ENCODE results near the gene FAM174B. TPM values are rescaled to one million over a fixed set of nuclear protein-coding genes. Genes with fewer than 3 reads are reported as not detected.

Gene FAM174B
- total RNA-seq, 1 donor from 2014 or later, result 24.0 TPM

DNA sequence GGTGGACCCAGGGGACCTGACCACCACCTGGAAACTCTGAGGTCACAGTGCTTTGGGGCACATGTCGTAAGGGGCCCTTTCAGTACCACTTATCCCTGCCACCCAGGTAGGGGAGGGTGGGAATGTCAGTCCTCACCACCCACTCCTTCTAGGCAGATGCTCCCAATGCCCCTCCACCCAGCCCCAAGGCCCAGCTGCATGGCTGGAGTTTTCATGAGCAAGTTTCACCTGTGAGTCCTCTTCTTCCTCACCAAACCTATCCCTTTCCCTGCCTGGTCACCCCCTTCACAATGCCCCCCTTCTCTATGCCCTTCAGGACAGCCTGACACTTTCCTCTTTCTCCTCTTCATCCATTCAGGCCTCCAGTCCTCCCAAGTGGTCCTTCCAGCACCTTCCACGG is 9.8 kb downstream of the FAM174B start:
- TF ChIP-seq, protein P1, sequence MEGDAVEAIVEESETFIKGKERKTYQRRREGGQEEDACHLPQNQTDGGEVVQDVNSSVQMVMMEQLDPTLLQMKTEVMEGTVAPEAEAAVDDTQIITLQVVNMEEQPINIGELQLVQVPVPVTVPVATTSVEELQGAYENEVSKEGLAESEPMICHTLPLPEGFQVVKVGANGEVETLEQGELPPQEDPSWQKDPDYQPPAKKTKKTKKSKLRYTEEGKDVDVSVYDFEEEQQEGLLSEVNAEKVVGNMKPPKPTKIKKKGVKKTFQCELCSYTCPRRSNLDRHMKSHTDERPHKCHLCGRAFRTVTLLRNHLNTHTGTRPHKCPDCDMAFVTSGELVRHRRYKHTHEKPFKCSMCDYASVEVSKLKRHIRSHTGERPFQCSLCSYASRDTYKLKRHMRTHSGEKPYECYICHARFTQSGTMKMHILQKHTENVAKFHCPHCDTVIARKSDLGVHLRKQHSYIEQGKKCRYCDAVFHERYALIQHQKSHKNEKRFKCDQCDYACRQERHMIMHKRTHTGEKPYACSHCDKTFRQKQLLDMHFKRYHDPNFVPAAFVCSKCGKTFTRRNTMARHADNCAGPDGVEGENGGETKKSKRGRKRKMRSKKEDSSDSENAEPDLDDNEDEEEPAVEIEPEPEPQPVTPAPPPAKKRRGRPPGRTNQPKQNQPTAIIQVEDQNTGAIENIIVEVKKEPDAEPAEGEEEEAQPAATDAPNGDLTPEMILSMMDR (IDR thresholded peaks at IDR 0.05), result no peak
- H3K36me3 Mint-ChIP-seq (ENCODE audit: low read depth), result peaks cover 3% of the 10 kb centered on the region

DNA sequence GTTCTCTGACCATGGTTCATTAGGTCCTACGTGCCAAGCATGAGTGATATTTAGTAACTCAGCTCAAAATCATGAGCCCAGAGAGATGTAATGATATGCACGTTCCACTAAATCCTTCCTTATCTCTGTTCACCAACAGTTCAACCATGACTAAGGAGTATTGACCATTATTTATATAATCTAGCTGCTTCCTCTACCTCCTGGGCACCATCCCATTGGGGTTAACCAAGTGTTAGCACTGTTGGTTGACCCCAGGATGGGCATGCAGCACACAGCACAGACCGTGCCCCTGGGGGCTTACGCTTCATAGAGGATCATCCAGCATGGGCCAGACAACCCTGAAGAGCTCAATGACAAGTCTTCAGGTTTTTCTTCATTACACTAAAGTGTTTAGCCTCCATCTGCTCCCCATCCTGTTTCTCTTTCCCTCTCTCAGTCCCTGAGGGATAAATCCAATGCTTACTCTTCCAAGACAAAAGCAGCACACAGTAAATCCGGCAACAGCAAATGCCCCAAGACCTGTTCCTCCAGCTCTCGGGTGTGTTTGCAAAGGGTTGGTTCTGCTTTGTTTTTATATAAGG is 10.4 kb downstream of the FAM174B start:
- no peak for DNase-seq (ENCODE audit: low spot score)
- Mint-ChIP-seq H3K4me3 (ENCODE audit: unreplicated experiment) (no peak overlapping the region), H3K4me1 (ENCODE audit: low read depth) (peaks cover 30% of the 10 kb centered on the region), H3K9me3 (ENCODE audit: low read depth) (peaks cover 4% of the 10 kb centered on the region), H3K27ac (ENCODE audit: unreplicated experiment) (no peak overlapping the region), H3K36me3 (ENCODE audit: low read depth) (peaks cover 3% of the 10 kb centered on the region), H3K27me3 (ENCODE audit: low read depth) (no peaks in the 10 kb centered on the region)
- TF ChIP-seq, protein P1 (IDR thresholded peaks at IDR 0.05), result no peak

More for the DNA sequence above, 9.8 kb downstream of the FAM174B start:
- Mint-ChIP-seq H3K4me1 (ENCODE audit: low read depth) (peaks cover 36% of the 10 kb centered on the region), H3K27ac (ENCODE audit: unreplicated experiment) (no peak overlapping the region), H3K27me3 (ENCODE audit: low read depth) (no peaks in the 10 kb centered on the region), H3K9me3 (ENCODE audit: low read depth) (peaks cover 4% of the 10 kb centered on the region), H3K4me3 (ENCODE audit: unreplicated experiment) (no peak overlapping the region)
- DNase-seq (ENCODE audit: low spot score), result no peak

DNA sequence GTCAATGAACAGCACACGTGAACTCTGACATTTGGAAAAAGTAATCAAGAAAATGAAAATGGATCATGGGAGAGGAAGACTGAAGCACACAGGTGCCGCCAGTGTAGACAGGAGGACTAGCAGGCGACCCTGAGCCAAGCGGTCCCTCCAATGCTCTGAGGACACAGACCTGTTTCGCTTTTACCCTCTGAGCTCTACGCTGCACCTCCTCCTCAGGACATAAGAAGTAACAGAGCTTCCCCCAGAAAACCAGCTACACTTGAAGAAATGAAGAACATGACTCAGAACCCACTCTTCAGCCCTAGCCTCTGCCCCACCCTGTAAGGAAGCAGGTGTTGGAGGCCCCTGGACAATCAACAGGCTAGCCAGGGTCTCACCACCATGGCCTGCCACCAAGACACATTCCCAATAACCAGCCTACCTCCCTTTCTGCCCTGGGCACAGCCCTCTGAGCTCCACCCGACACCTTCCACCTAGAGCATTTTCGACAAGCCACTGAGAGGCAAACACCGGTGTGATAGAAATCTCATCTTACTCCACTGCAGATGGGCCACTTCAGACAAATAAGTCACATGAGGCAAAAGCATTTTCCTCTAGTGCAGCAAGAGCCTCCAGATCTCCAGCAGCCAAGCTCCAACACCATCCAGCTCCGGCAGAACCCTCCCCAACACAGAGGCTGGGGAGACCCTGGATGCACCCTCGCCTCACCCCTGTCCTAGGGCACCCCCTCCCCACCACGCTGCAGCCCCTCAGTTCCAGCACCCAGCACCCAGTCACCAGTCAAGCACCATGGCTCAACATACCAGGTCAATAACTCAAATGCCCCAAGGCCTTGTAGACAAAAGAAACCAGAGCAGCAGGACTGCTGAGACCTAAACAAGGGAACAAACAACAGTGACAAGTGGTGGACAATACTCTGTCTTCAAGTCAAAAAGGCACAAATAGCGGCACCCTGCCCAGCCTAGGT is 11.4 kb downstream of the FAM174B start:
- Mint-ChIP-seq H3K4me3 (ENCODE audit: unreplicated experiment) (no peak overlapping the region), H3K9me3 (ENCODE audit: low read depth) (peaks cover 9% of the 10 kb centered on the region), H3K27ac (ENCODE audit: unreplicated experiment) (no peak overlapping the region), H3K4me1 (ENCODE audit: low read depth) (peaks cover 33% of the 10 kb centered on the region), H3K36me3 (ENCODE audit: low read depth) (peaks cover 4% of the 10 kb centered on the region), H3K27me3 (ENCODE audit: low read depth) (no peaks in the 10 kb centered on the region)
- TF ChIP-seq, protein P1 (IDR thresholded peaks at IDR 0.05), result no peak
- no peak for DNase-seq (ENCODE audit: low spot score)

DNA sequence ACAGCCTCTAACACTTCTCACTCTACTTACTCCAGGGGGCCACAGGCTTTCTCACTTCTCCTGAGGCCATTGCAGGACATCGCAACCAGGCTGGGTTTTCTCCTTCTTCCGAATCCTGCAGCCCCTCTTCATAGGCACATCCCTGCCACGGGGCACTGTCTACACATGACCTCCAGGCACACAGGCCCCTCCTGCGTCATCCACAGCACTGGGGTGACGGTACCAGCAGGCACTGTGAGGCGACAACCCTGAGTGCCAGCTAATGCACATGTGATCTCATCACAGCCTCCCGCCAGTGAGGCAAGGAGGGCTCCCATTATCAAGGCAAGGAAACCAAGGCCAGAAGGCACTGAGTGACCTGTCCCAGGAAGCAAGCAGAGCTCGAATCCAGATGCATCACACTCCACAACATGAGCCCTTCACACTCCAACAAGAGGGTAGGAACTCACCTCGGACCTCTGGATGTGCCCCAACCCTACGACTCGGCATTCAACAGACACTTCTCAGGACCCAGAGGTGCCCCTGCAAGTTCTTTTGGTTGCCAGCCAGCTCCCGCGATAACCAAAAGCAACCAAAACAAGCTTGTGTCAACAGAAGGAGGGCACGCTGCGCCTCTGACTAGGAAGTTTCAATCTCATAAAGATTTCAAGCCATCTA is 16.7 kb downstream of the FAM174B start:
- no peak for DNase-seq (ENCODE audit: low spot score)
- H3K4me1 Mint-ChIP-seq (ENCODE audit: low read depth), result peaks cover 59% of the 10 kb centered on the region
- peak overlapping the region; percentile 91 for H3K27ac Mint-ChIP-seq (ENCODE audit: unreplicated experiment)
- H3K36me3 Mint-ChIP-seq (ENCODE audit: low read depth), result peaks cover 3% of the 10 kb centered on the region
- H3K9me3 Mint-ChIP-seq (ENCODE audit: low read depth), result peaks cover 9% of the 10 kb centered on the region
- H3K4me3 Mint-ChIP-seq (ENCODE audit: unreplicated experiment), result no peak overlapping the region
- TF ChIP-seq, protein P1 (IDR thresholded peaks at IDR 0.05), result no peak
- H3K27me3 Mint-ChIP-seq (ENCODE audit: low read depth), result no peaks in the 10 kb centered on the region

DNA sequence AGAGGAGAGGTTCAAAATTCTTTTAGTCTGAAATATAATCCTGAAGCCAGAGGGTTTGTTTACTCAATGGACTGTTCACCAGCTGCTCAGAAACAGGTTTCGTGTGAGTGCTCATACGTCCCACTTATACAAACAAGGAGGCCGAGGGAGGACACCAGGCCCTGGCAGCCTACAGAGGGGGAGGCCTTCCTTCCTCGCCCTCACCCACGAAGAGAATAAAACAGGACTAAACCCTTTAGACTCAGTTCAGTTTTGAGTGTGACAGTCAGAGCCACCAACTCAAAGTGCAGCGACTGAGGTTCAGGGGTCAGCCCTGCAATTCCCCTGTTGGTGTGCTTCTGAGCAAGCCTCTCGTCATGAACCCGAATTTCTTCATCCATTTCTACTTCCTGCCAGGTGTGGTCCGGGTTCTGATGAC is 17.3 kb downstream of the FAM174B start:
- Mint-ChIP-seq H3K4me3 (ENCODE audit: unreplicated experiment) (peak overlapping the region; percentile 17), H3K4me1 (ENCODE audit: low read depth) (peaks cover 62% of the 10 kb centered on the region), H3K9me3 (ENCODE audit: low read depth) (peaks cover 9% of the 10 kb centered on the region), H3K27me3 (ENCODE audit: low read depth) (no peaks in the 10 kb centered on the region), H3K36me3 (ENCODE audit: low read depth) (peaks cover 3% of the 10 kb centered on the region), H3K27ac (ENCODE audit: unreplicated experiment) (peak overlapping the region; percentile 91)
- TF ChIP-seq, protein P1 (IDR thresholded peaks at IDR 0.05), result no peak
- no peak for DNase-seq (ENCODE audit: low spot score)

All from chondrocyte (in vitro differentiated cells).